NCI-H2107 (cell line): ENCODE results near the gene SH3PXD2B.

Experiments used
- DNase-seq: peaks from one replicate; lab custom pipeline; 2025; lab: John Stamatoyannopoulos, UW

The SH3PXD2B gene

GRCh38 chr5:172436879-172437369 is 17.4 kb downstream of the SH3PXD2B start:
- no peak for DNase-seq

DNA sequence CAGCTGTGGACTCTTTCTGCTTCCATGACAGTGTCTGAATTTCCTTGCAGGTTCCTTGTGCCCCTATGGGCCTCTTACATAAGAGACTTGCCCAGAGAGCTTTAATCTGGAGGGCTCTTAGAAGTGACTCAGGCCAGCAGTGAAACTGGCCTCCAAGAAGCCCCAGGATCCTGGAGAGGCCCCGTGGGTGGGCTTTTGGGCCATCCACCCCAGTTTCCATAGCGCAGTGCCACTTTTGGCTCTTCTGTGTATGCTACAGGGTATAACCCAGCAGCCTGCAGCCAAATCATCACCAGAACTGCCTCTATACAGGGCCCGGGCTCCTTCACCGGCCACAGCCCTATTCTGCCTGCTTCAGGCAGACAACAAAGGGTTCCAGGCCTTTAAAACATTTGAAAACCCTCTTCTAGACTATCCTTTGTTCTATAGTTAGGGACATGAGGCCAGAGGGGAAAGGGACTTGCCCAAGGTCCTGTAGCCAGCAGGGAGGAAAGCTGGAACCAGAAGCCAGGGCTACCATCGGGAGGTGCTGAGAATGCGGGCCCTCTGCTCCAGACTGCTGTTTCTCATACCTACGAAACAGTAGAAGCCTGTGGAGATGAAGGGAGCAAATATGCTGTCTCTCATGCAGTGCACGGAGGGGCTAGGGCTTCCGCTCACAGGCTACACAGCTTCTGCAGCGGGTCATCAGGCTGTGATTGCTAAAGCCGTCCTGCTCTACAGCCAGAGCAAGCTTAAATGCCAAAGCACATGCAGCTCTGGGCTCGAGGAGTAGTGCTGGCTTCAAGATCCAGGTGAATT is 18.0 kb downstream of the SH3PXD2B start:
- DNase-seq, result no peak

- DNase-seq, result no peak
Measured at GRCh38 chr5:172435362-172436077, 18.8 kb downstream of the SH3PXD2B start.

GRCh38 chr5:172434251-172434650 is 20.1 kb downstream of the SH3PXD2B start:
- DNase-seq, result no peak

DNA sequence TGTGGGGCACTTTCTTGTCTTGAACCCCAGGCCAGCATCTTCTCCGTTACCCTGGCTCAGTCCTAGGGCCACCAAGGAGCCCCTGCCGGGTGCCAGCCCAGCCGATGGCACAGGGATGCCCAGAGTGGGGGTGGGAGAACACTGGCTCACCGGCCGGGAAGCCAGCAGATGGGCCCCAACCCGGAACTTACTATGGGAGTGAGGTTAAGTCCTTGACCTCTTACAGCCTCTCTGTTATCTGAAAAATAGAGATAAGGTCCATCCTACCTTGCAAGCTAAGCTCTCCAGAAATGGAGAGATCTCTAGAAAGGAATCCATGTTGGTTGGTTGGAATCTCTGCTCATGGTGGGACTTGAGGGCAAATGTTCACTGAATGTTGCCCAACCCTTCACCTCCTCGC is 20.8 kb downstream of the SH3PXD2B start:
- DNase-seq, result no peak

DNA sequence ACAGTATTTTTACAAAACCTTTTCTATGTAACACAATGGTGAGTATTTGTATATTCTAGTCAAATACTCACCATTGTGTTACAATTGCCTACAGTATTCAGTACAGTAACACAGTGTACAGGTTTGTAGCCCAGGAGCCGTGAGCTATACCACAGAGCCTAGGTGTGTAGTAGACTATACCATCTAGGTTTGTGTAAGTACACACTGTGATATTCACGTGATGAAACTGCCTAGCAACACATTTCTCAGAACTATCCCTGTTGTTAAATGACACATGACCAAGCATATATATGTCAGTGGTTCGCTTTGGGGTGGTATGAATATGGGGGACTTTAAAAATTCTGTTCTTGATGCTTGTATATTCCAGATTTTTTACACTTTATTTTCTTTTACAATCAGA is 21.3 kb downstream of the SH3PXD2B start:
- DNase-seq, result no peak

DNA sequence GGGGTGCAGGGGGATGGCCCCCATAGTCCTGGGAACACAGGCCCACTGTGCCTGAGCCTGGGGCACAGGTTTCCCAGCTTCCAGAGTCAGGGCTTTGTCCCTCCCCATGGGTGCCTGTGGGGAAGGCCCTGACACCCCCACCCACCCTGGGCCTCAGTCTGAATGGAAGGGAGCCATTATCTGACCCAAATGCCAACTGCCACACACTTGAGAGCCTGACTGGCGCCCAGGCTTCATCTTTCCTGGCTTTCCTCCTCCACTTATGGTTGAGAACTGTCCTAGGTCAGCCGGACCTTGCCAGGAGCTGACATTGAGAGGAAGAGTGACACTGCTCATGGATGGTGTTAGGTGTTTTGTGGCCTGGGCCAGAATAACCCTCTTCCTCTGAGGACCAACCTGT is 24.0 kb downstream of the SH3PXD2B start:
- no peak for DNase-seq

DNA sequence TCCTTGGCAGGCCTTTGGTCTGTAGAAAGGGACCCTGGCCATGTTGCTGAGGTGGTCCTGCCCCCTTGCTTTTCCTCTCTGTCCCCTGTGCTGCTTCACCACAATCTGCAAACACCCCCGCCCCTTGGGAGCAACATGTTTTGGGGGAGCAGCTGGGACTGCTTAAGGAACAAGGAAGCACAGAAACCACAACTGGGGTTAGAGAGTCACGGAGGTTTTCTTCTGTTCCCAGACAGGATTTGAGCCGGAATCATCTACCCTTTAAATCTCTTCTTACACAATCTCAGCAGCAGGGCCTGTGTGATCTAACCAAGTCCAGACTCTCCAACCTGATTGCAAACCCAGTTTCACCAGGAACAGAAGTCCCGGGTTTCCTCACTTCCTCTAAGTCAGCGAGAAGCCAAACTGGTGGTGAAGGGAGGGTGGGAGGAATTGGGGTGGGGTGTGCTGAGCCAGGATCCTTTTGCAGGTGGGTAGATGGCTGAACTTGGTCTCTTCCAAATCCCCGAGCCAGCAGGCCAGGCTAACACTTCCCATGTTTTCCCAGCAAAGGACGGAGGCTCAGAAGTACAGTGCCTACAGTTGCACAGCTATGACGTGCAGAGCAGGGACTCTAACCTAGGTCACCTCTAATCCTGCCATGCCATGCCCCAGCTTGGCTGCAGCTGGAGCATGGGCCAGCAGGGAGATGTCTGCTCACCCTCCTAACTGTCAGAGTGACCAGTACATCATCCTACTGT is 25.0 kb downstream of the SH3PXD2B start:
- DNase-seq, result no peak

DNA sequence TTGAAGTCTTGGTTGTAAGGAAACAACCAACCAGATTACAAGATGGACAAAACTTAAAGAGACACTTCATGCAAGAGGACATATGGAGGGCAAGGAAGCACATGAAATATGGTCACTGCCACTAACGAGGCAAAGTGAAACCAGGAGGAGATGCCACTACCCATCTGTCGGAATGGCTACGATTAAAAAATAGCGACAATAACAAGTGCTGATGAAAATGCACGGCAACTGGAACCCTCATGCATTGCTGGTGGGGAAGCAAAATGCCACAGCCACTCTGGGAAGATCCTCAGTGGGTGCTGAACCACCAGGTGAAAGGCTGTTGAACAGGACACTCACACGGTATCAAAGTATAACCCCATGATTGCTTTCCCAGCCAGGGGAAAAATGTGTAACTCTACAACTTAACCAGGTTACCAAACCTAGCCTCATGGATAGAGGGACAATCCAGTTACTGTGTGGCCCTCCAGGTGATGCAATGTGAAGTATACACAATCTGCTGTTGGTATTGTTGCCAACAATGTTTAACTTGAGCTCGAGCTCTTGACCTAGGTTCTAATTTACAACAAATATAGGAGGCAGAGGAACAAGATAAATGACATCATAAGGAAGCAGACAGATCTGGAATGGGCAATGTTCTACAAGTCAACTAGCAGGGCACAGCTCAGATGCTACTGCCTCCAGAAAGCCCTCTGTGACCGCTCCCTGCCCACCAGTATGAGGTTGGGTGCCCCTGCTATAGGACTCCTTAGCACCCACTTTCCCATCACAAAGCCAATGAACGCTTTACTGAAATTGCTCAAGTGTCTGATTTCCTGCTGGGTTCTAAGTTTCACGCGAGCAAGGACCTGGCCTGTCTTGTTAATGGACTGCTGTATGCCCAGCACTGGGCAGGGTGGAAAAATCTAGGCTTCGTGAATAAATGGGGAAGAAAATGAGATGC is 25.8 kb downstream of the SH3PXD2B start:
- DNase-seq, result no peak

DNA sequence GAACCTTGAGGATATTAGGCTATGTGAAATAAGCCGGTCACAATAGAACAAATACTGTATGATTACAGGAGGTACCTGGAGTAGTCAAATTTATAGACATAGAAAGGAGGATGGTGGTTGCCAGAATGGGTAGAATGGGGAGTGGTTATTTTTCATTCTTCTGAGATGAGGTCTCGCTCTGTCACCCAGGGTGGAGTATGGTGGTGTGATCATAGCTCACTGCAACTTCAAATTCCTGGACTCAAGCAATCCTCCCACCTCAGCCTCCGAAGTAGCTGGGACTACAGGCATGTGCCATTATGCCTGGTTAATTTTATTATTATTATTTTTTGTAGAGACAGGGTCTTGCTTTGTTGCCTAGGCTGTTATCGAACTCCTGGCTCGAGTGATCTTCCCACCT is 27.1 kb downstream of the SH3PXD2B start:
- no peak for DNase-seq

DNA sequence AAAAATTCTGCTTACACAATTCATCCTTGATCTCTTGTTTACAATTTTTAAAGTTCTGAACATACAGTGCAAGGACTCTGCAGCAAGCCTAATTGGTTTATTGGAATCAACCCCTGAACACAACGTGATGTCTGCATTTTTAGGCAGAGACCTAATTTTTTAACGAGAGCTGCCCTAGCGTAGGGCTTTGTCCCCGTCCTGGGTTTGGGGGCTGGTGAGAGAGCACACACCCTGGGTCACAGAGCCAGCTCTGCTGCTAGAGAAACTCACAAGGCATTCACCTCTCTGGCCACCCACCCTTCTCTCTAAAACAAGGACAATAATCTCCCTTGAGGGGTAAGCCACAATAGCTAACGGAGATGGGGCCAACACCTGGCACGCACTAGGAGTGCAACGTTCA is 28.2 kb downstream of the SH3PXD2B start:
- no peak for DNase-seq

GRCh38 chr5:172425402-172425801 is 28.9 kb downstream of the SH3PXD2B start:
- no peak for DNase-seq

- DNase-seq, result no peak
Measured at GRCh38 chr5:172424808-172425207, 29.5 kb downstream of the SH3PXD2B start.

DNA sequence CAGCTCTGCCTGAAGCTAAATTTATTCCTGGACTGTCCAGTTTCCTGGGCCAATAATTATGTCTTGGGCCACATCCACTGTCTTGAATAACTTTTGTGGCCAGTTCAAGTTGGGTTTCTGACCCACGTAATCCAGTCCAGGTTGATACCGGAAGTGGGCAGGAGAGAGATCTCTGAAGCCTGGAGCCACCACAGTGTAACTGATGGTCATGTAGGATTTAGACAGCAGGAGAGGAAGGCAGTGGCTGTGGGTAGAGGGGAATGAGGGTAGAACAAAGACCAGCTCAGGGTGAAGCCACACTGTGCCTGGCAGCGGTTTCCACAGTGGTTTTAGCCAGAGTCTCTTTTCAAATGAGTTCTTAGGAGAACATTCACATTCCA is 30.2 kb downstream of the SH3PXD2B start:
- no peak for DNase-seq

DNA sequence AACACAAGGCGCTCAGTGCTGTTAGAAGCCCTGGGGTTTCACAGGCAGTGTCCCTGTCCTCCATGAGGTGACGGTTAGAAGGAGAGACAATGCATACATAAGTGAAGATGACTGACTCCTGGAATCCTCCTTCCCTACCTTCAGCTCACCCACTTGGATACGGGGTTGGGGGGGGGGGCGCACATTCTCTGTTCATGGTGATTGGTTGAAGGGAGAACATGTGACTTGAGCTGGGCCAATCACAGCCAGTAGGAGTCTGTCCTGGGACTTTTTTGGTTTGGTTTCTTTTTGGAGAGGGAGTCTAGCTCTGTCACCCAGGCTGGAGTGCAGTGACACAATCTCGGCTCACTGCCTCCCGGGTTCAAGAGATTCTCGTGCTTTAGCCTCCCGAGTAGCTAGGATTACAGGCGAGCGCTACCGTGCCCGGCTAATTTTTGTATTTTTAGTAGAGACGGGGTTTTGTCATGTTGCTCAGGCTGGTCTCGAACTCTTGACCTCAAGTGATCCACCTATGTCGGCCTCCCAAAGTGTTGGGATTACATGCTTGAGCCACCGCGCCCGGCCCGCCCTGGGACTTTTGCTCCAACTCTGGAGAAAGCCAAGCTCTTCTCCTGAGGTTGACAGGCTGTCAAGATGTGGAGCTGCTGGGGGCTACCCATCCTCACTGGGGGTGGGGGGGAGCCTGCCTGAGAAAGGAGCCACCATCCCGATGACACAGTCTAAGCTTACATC is 30.8 kb downstream of the SH3PXD2B start:
- no peak for DNase-seq

DNA sequence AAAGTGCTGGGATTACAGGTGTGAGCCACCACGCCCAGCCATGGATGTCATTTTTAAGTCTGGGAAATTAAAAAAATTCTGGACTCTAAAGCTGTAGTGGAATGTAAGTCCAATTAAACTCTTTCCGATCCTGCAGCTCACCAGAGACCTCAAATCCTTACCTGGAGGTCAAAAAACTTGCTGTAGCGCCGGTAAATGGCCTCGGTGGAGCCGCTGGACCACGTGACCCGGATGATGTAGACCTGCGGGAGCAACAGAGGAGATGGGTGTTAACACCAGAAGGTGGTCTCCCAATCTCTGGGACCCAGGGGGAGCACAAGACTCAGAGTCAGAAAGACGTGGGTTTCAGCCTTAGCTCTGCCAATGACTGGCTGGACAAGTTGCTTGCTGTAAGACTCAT is 32.1 kb downstream of the SH3PXD2B start:
- DNase-seq, result no peak

DNA sequence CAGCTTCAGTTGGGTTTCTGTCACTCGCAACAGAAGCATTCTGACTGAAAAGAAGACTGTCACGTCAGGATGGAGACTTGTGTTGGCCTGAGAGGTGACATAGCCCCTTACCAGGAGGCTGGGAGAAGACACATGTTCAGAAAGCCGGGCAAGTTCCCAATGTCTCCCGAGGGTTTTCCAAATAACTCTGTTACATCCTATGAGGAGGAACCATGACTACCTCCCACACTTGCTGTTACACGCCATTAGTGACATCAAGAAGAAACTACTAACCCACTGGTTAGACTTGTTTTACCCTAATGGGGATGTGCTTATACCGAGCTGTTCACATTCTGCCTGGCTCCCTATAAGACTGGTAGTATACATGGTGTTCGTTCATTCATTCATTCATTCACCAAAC is 33.3 kb downstream of the SH3PXD2B start:
- DNase-seq, result no peak

- no peak for DNase-seq
Measured at GRCh38 chr5:172420235-172420939, 33.9 kb downstream of the SH3PXD2B start.

DNA sequence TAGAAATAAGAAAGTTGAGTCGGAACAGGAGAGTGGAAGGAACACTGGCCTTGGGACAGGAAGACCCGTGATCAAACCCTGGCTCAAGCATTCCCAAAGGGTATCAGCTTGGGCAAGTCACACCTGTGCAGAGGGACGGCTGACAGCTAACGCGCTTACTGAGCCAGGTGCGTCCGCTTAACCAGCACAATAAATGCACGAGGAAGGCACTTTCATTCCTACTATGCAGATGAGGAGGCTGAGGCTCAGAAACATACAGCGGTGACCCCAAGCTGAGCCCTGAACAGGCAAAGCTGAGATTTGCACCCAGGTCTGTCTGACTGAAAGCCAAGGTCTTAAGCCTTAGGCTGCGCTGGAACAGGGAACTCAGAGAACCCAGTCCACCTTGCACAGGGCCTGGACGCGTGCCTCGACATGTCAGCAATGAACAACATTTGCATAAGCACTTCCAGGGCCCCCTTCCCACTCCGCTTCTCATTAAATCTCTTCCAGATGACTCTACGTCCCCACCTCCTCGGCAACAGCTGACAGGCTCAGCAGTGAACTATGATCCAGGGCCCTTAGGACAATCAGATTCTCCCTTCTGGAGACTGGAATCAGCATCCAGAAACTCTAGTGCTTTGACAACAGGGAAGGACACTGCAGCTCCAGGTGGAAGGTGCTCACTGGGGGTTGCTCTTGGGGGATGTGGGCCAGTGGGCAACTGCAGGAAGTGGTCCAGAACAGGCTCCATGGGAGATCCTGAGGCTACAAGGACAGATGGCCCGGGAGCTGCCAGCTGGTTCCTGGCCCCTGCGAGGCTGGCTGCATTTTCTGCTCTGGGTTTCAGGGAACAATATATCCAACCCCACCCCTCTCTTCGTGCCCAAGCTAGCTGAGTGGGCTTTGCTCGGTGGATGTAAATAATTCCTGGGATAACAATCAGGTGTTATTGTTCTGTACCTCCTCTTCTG is 35.2 kb downstream of the SH3PXD2B start:
- no peak for DNase-seq
